Subcutaneous abdominal adipose tissue (tissue), 5 donors: Measurements from ENCODE around the gene CCNB2.

Experiments used
- H3K27ac ChIP-seq: one replicate; pipeline ENCODE4 v1.7.0; 2013; ENCODE audit warnings: low read depth, mild to moderate bottlenecking, inconsistent platforms, low read length, moderate library complexity
- H3K27me3 ChIP-seq, 5 donors: one replicate each; pipeline ENCODE4 v1.7.0; 2013; ENCODE audit warnings: low read length in 5 of 5, inconsistent platforms in 1 of 5; ENCODE audit not compliant: control insufficient read depth in 5 of 5, insufficient read depth in 4 of 5
- H3K36me3 ChIP-seq, 5 donors: one replicate each; pipeline ENCODE4 v1.7.0; 2013; ENCODE audit warnings: low read length in 5 of 5; ENCODE audit not compliant: control insufficient read depth in 5 of 5, insufficient read depth in 5 of 5
- H3K4me1 ChIP-seq, 5 donors: one replicate each; pipeline ENCODE4 v1.7.0; 2013; ENCODE audit warnings: low read length in 5 of 5, mild to moderate bottlenecking in 3 of 5, moderate library complexity in 1 of 5; ENCODE audit not compliant: control insufficient read depth in 5 of 5, insufficient read depth in 5 of 5
- H3K4me3 ChIP-seq, 5 donors: one replicate each; pipeline ENCODE4 v1.7.0; 2013; ENCODE audit warnings: low read length in 5 of 5, low read depth in 1 of 5
- H3K9ac ChIP-seq, 5 donors: one replicate each; pipeline ENCODE4 v1.7.0; 2013; ENCODE audit warnings: low read length in 5 of 5, mild to moderate bottlenecking in 4 of 5, moderate library complexity in 3 of 5
- H3K9me3 ChIP-seq, 5 donors: one replicate each; pipeline ENCODE4 v1.7.0; 2013; ENCODE audit warnings: low read length in 5 of 5; ENCODE audit not compliant: control insufficient read depth in 5 of 5
- donor health status: healthy.
- donor health status: healthy.
- donor health status: healthy.
- donor health status: healthy.
- donor health status: healthy.

Gene CCNB2

GRCh38 chr15:59172289-59172901 is 67.4 kb downstream of the CCNB2 start:
- H3K4me3 ChIP-seq, result no peak overlapping the region
- H3K27me3 ChIP-seq, result no peaks in the 10 kb centered on the region
- no peak overlapping the region for H3K9ac ChIP-seq
- peaks cover 8 to 32% (median 14%) of the 10 kb centered on the region in 5 donors for H3K4me1 ChIP-seq
- H3K9me3 ChIP-seq, result no peaks in the 10 kb centered on the region
- no peak overlapping the region for H3K27ac ChIP-seq
- H3K36me3 ChIP-seq, result peaks cover 0 to 15% (median 8%) of the 10 kb centered on the region in 5 donors

GRCh38 chr15:59173194-59173593 is 68.2 kb downstream of the CCNB2 start:
- Histone ChIP-seq H3K27ac (no peak overlapping the region), H3K4me1 (peaks cover 8 to 32% (median 14%) of the 10 kb centered on the region in 5 donors), H3K36me3 (peaks cover 0 to 19% (median 16%) of the 10 kb centered on the region in 5 donors), H3K4me3 (no peak overlapping the region), H3K9me3 (no peaks in the 10 kb centered on the region), H3K27me3 (no peaks in the 10 kb centered on the region), H3K9ac (no peak overlapping the region)

- no peaks in the 10 kb centered on the region for H3K9me3 ChIP-seq
- no peak overlapping the region for H3K9ac ChIP-seq
- H3K4me1 ChIP-seq, result peaks cover 8 to 35% (median 14%) of the 10 kb centered on the region in 5 donors
- H3K36me3 ChIP-seq, result peaks cover 0 to 26% (median 17%) of the 10 kb centered on the region in 5 donors
- no peak overlapping the region for H3K4me3 ChIP-seq
- H3K27me3 ChIP-seq, result no peaks in the 10 kb centered on the region
- H3K27ac ChIP-seq, result no peak overlapping the region
These were observed 69.3 kb downstream of the CCNB2 start for GRCh38 chr15:59174151-59174834.
